ENCODE data around the gene AURKA. TPM values are rescaled to one million over a fixed set of nuclear protein-coding genes. Genes with fewer than 3 reads are reported as not detected.

AURKA gene
- total and polyA plus RNA-seq, 2 of the 8 experiments (the other 6 are each of a cell fraction or from before 2014, with no cell fraction given) = 45.8 to 84.8 TPM

DNA sequence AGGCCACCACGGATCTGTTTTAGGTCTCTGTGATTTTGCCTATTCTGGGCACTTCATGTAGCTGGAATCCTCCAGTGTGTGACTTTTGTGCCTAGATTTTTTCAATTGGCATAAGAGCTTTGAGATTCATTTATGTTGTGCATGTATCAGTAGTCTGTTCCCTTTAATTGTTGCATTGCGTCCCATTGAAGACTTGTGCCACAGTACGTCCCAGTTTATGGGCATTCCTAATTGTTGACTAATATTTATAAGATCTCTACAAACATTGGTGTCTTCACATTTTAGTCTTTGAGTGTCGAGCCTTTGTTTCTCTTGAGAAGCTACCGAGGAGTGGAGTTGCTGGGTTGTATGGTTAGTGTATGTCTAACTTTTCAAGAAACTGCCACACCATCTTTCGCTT is 33.9 kb downstream of the AURKA start (continued):
- TF ChIP-seq, protein P1, sequence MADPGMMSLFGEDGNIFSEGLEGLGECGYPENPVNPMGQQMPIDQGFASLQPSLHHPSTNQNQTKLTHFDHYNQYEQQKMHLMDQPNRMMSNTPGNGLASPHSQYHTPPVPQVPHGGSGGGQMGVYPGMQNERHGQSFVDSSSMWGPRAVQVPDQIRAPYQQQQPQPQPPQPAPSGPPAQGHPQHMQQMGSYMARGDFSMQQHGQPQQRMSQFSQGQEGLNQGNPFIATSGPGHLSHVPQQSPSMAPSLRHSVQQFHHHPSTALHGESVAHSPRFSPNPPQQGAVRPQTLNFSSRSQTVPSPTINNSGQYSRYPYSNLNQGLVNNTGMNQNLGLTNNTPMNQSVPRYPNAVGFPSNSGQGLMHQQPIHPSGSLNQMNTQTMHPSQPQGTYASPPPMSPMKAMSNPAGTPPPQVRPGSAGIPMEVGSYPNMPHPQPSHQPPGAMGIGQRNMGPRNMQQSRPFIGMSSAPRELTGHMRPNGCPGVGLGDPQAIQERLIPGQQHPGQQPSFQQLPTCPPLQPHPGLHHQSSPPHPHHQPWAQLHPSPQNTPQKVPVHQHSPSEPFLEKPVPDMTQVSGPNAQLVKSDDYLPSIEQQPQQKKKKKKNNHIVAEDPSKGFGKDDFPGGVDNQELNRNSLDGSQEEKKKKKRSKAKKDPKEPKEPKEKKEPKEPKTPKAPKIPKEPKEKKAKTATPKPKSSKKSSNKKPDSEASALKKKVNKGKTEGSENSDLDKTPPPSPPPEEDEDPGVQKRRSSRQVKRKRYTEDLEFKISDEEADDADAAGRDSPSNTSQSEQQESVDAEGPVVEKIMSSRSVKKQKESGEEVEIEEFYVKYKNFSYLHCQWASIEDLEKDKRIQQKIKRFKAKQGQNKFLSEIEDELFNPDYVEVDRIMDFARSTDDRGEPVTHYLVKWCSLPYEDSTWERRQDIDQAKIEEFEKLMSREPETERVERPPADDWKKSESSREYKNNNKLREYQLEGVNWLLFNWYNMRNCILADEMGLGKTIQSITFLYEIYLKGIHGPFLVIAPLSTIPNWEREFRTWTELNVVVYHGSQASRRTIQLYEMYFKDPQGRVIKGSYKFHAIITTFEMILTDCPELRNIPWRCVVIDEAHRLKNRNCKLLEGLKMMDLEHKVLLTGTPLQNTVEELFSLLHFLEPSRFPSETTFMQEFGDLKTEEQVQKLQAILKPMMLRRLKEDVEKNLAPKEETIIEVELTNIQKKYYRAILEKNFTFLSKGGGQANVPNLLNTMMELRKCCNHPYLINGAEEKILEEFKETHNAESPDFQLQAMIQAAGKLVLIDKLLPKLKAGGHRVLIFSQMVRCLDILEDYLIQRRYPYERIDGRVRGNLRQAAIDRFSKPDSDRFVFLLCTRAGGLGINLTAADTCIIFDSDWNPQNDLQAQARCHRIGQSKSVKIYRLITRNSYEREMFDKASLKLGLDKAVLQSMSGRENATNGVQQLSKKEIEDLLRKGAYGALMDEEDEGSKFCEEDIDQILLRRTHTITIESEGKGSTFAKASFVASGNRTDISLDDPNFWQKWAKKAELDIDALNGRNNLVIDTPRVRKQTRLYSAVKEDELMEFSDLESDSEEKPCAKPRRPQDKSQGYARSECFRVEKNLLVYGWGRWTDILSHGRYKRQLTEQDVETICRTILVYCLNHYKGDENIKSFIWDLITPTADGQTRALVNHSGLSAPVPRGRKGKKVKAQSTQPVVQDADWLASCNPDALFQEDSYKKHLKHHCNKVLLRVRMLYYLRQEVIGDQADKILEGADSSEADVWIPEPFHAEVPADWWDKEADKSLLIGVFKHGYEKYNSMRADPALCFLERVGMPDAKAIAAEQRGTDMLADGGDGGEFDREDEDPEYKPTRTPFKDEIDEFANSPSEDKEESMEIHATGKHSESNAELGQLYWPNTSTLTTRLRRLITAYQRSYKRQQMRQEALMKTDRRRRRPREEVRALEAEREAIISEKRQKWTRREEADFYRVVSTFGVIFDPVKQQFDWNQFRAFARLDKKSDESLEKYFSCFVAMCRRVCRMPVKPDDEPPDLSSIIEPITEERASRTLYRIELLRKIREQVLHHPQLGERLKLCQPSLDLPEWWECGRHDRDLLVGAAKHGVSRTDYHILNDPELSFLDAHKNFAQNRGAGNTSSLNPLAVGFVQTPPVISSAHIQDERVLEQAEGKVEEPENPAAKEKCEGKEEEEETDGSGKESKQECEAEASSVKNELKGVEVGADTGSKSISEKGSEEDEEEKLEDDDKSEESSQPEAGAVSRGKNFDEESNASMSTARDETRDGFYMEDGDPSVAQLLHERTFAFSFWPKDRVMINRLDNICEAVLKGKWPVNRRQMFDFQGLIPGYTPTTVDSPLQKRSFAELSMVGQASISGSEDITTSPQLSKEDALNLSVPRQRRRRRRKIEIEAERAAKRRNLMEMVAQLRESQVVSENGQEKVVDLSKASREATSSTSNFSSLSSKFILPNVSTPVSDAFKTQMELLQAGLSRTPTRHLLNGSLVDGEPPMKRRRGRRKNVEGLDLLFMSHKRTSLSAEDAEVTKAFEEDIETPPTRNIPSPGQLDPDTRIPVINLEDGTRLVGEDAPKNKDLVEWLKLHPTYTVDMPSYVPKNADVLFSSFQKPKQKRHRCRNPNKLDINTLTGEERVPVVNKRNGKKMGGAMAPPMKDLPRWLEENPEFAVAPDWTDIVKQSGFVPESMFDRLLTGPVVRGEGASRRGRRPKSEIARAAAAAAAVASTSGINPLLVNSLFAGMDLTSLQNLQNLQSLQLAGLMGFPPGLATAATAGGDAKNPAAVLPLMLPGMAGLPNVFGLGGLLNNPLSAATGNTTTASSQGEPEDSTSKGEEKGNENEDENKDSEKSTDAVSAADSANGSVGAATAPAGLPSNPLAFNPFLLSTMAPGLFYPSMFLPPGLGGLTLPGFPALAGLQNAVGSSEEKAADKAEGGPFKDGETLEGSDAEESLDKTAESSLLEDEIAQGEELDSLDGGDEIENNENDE (IDR thresholded peaks at IDR 0.05; ENCODE audit: insufficient replicate concordance, low read length) = no peak
- TF ChIP-seq, protein P2, sequence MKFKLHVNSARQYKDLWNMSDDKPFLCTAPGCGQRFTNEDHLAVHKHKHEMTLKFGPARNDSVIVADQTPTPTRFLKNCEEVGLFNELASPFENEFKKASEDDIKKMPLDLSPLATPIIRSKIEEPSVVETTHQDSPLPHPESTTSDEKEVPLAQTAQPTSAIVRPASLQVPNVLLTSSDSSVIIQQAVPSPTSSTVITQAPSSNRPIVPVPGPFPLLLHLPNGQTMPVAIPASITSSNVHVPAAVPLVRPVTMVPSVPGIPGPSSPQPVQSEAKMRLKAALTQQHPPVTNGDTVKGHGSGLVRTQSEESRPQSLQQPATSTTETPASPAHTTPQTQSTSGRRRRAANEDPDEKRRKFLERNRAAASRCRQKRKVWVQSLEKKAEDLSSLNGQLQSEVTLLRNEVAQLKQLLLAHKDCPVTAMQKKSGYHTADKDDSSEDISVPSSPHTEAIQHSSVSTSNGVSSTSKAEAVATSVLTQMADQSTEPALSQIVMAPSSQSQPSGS (IDR thresholded peaks at IDR 0.05; ENCODE audit: low read length) = no peak
- no peak for TF ChIP-seq GTF2F1 (IDR thresholded peaks at IDR 0.05; ENCODE audit: borderline replicate concordance, low read depth, low read length)
- TF ChIP-seq CHD1 (IDR thresholded peaks at IDR 0.05; ENCODE audit: low read depth, low read length) = no peak
- TF ChIP-seq CTBP2 (IDR thresholded peaks at IDR 0.05; ENCODE audit: borderline replicate concordance, insufficient read depth, insufficient read length, low read length) = no peak
- no peak for TF ChIP-seq SRF (IDR thresholded peaks at IDR 0.05; ENCODE audit: low read depth, low read length)
- TF ChIP-seq YY1 (IDR thresholded peaks at IDR 0.05; ENCODE audit: low read depth, low read length) = no peak
- no peak for TF ChIP-seq GABPA (IDR thresholded peaks at IDR 0.05; ENCODE audit: borderline replicate concordance, insufficient read depth, low read length)
- no peak for TF ChIP-seq ASH2L (IDR thresholded peaks at IDR 0.05; ENCODE audit: low read length)
- TF ChIP-seq TAF7 (optimal IDR thresholded peaks at IDR 0.05; ENCODE audit: borderline replicate concordance, low read depth, low read length) = no peak

All from H1 (cell line).